HepG2 (cell line): ENCODE results near the gene DPAGT1. TPM values are rescaled to one million over a fixed set of nuclear protein-coding genes. Genes with fewer than 3 reads are reported as not detected.

Experiments used
- ATAC-seq: fragments of 200-7000 bp; cut with Tn5 transposase; 3 replicates; pipeline ENCODE4 v1.9.1; 2020; ENCODE audit warnings: mild to moderate bottlenecking, moderate library complexity
- BruUV-seq: library from RNA; stranded (reverse); fragments of 400-500 nt; replicated peaks from 2 replicates; lab custom pipeline; 2021; lab: Mats Ljungman, UMichigan
- CTCF ChIA-PET: fragments of 300-600 bp; formaldehyde crosslinking; extraction: SDS; loops from one replicate; lab custom pipeline; 2021; ENCODE audit warnings: low total read pairs, inconsistent platforms, low intra/inter-chr PET ratio; lab: Yijun Ruan, JAX
- POLR2A ChIA-PET: fragments of 350-600 bp; sonication (Branson Sonifier 250); formaldehyde crosslinking; loops from one replicate; lab custom pipeline; 2020; ENCODE audit warnings: antibody characterized with exemption, inconsistent platforms; lab: Yijun Ruan, JAX
- DNase-seq: peaks from one replicate; pipeline ENCODE4 v3.0.0-alpha.2; 2015; ENCODE audit warnings: low spot score
- FAIRE-seq: peaks from 3 replicates; lab custom pipeline; 2011; peaks lifted over from hg19 to GRCh38; lab: Jason Lieb, UNC
- H2AFZ ChIP-seq: one replicate; pipeline ENCODE4 v1.6.1; 2011; ENCODE audit warnings: low read length, inconsistent platforms
- H3K27ac ChIP-seq: fragments of 300-600 bp; 3 replicates; pipeline ENCODE4 v1.8.0; 2011; ENCODE audit warnings: mixed run types, mild to moderate bottlenecking, mixed read lengths, low read length, inconsistent platforms; ENCODE audit not compliant: insufficient read depth; ENCODE audit errors: extremely low read length
- H3K27me3 ChIP-seq, 2 experiments: fragments of 200-600 bp in 1 of 2; 2 replicates in 1 of 2; 3 replicates in 1 of 2; pipeline versions ENCODE4 v1.6.0 to v1.8.0; 2011; ENCODE audit warnings: low read length in 2 of 2, mild to moderate bottlenecking in 2 of 2, moderate library complexity in 2 of 2, inconsistent platforms in 1 of 2; ENCODE audit not compliant: insufficient read depth in 2 of 2, control insufficient read depth in 1 of 2
- H3K36me3 ChIP-seq, 2 experiments: fragments of 200-600 bp in 1 of 2; replicated peaks in 1 of 2; 2 replicates in 1 of 2; 3 replicates in 1 of 2; pipeline versions ENCODE4 v1.5.1 to v1.8.0; 2011; ENCODE audit warnings: low read length in 2 of 2, inconsistent platforms in 1 of 2; ENCODE audit not compliant: insufficient read depth in 2 of 2, control insufficient read depth in 1 of 2
- H3K4me1 ChIP-seq: 2 replicates; pipeline ENCODE4 v1.5.1; 2012; ENCODE audit warnings: low read length, inconsistent platforms; ENCODE audit not compliant: insufficient read depth
- H3K4me2 ChIP-seq: 2 replicates; pipeline ENCODE4 v1.6.0; 2011; ENCODE audit warnings: low read depth, low read length, inconsistent platforms
- H3K4me3 ChIP-seq, 3 experiments: fragments of 200-600 bp in 1 of 3; sonication (generic), shearing (Covaris generic) in 1 of 3; replicated peaks in 1 of 3; 2 replicates each; pipeline ENCODE4 v1.5.1; 2011 to 2016; ENCODE audit warnings: low read length in 3 of 3, inconsistent platforms in 2 of 3, low read depth in 2 of 3, mild to moderate bottlenecking in 2 of 3, control low read depth in 1 of 3, mixed read lengths in 1 of 3; ENCODE audit not compliant: insufficient read depth in 1 of 3
- H3K79me2 ChIP-seq: one replicate; pipeline ENCODE4 v1.6.1; 2011; ENCODE audit warnings: low read length, inconsistent platforms; ENCODE audit not compliant: insufficient read depth
- H3K9ac ChIP-seq: 2 replicates; pipeline ENCODE4 v1.6.0; 2011; ENCODE audit warnings: mild to moderate bottlenecking, low read depth, low read length, inconsistent platforms; ENCODE audit not compliant: insufficient read depth
- H3K9me3 ChIP-seq: 2 replicates; pipeline ENCODE4 v1.5.1; 2012; ENCODE audit warnings: mild to moderate bottlenecking, low read length
- H4K20me1 ChIP-seq: 2 replicates; pipeline ENCODE4 v1.6.0; 2011; ENCODE audit warnings: inconsistent platforms, mild to moderate bottlenecking, low read length, moderate library complexity; ENCODE audit not compliant: insufficient read depth
- AKAP8 ChIP-seq: sonication (generic); formaldehyde crosslinking; IDR thresholded peaks from 2 replicates; pipeline ENCODE4 v1.5.1; 2020; ENCODE audit warnings: mild to moderate bottlenecking, missing genetic modification reagents
- ARID2 ChIP-seq: sonication (generic); formaldehyde crosslinking; IDR thresholded peaks from 2 replicates; pipeline ENCODE4 v1.8.1; 2022; ENCODE audit warnings: mild to moderate bottlenecking, missing genetic modification reagents, borderline replicate concordance
- CBX5 ChIP-seq: sonication (generic); formaldehyde crosslinking; IDR thresholded peaks from 2 replicates; pipeline ENCODE4 v1.4.0; 2020; ENCODE audit warnings: missing genetic modification reagents, borderline replicate concordance
- EEA1 ChIP-seq: sonication (generic); formaldehyde crosslinking; IDR thresholded peaks from 2 replicates; pipeline ENCODE4 v1.5.1; 2020; ENCODE audit warnings: mild to moderate bottlenecking, missing genetic modification reagents, borderline replicate concordance
- FLYWCH1 ChIP-seq: sonication (generic); formaldehyde crosslinking; IDR thresholded peaks from 2 replicates; pipeline ENCODE4 v1.8.1; 2023; ENCODE audit warnings: mild to moderate bottlenecking, missing genetic modification reagents
- FOXP1 ChIP-seq, 2 experiments: fragments of 450-650 bp in 1 of 2; IDR thresholded peaks; 2 replicates each; pipeline ENCODE4 v1.6.1; 2017 to 2018; ENCODE audit warnings: antibody characterized with exemption in 1 of 2
- HOXA9 ChIP-seq: sonication (generic); formaldehyde crosslinking; IDR thresholded peaks from 2 replicates; pipeline ENCODE4 v1.8.1; 2022; ENCODE audit warnings: missing genetic modification reagents, mild to moderate bottlenecking, moderate library complexity, borderline replicate concordance
- MAX ChIP-seq: IDR thresholded peaks from 2 replicates; pipeline ENCODE4 v1.6.1; 2012; ENCODE audit warnings: inconsistent platforms
- NCOA1 ChIP-seq: sonication (generic); formaldehyde crosslinking; IDR thresholded peaks from 2 replicates; pipeline ENCODE4 v1.9.0; 2021; ENCODE audit warnings: missing genetic modification reagents
- NR2F6 ChIP-seq, 2 experiments: IDR thresholded peaks; 2 replicates each; pipeline ENCODE4 v1.6.1; 2016; ENCODE audit warnings: antibody characterized with exemption in 1 of 2, mild to moderate bottlenecking in 1 of 2
- TEAD3 ChIP-seq: optimal IDR thresholded peaks from 2 replicates; pipeline ENCODE3; 2016; ENCODE audit warnings: borderline replicate concordance
- ZNF10 ChIP-seq: sonication (generic); formaldehyde crosslinking; IDR thresholded peaks from 2 replicates; pipeline ENCODE4 v1.4.0; 2020; ENCODE audit warnings: mild to moderate bottlenecking, low read depth, missing genetic modification reagents, borderline replicate concordance
- ZNF143 ChIP-seq: sonication (generic); formaldehyde crosslinking; IDR thresholded peaks from 2 replicates; pipeline ENCODE4 v1.4.0; 2020; ENCODE audit warnings: missing genetic modification reagents
- ZNF205 ChIP-seq: IDR thresholded peaks from 2 replicates; pipeline ENCODE4 v1.6.1; 2018; ENCODE audit warnings: missing biosample characterization, missing genetic modification reagents
- ZNF224 ChIP-seq: sonication (generic); formaldehyde crosslinking; IDR thresholded peaks from 2 replicates; pipeline ENCODE4 v1.5.0; 2020; ENCODE audit warnings: mild to moderate bottlenecking, missing genetic modification reagents
- ZNF337 ChIP-seq: sonication (generic); formaldehyde crosslinking; IDR thresholded peaks from 2 replicates; pipeline ENCODE4 v1.5.1; 2020; ENCODE audit warnings: missing genetic modification reagents, low read depth, mild to moderate bottlenecking, borderline replicate concordance
- ZNF652 ChIP-seq: IDR thresholded peaks from 2 replicates; pipeline ENCODE4 v1.6.1; 2016; ENCODE audit warnings: low read depth, borderline replicate concordance
- WGBS: methylation state at CpG from one replicate; pipeline ENCODE4 v1.1.6; 2017; ENCODE audit warnings: low lambda C conversion rate; 5-methylcytosine and 5-hydroxymethylcytosine counted together
- in situ Hi-C: cut with HindIII; loops from 2 replicates; pipeline ENCODE4 v1.10.0; 2017; ENCODE audit warnings: low pct_unique_long_range_greater_than_20kb; ENCODE audit not compliant: extremely low pct_ligation_motif_present
- intact Hi-C: fragments of 100-400 bp; cut with micrococcal nuclease; formaldehyde crosslinking; loops from one replicate; pipeline ENCODE4 v1.10.0; 2022; ENCODE audit not compliant: unreplicated experiment
- polyA plus RNA-seq, 8 experiments: library from polyadenylated mRNA; depleted of rRNA in 3 of 8; stranded (reverse) in 7 of 8; unstranded in 1 of 8; fragments of >200 nt; fragmentation: Illumina TruSeq in 4 of 8; extraction: Trizol in 4 of 8; gene quantifications; 2 replicates each; pipeline versions ENCODE4 v1.2.1 to v1.2.3, GENCODE V29; 2011 to 2016; ENCODE audit warnings: low read depth in 4 of 8, missing spikeins in 1 of 8, mixed read lengths in 1 of 8; ENCODE audit not compliant: insufficient read depth in 1 of 8
- total RNA-seq, 5 experiments: library from RNA; depleted of rRNA; stranded (reverse); fragments of >200 nt; fragmentation: Illumina TruSeq; extraction: Trizol; gene quantifications; 2 replicates each; pipeline ENCODE4 v1.2.3, GENCODE V29; 2016; ENCODE audit warnings: low read depth in 1 of 5
- TF ChIP-seq, protein P1 (sequence below): sonication (generic); formaldehyde crosslinking; IDR thresholded peaks from 2 replicates; pipeline ENCODE4 v1.4.0; 2020; ENCODE audit warnings: missing genetic modification reagents
- TF ChIP-seq, protein P2 (sequence below): sonication (generic); formaldehyde crosslinking; IDR thresholded peaks from 2 replicates; pipeline ENCODE4 v1.8.0; 2022; ENCODE audit warnings: missing genetic modification reagents, mild to moderate bottlenecking, borderline replicate concordance

The DPAGT1 gene
- total and polyA plus RNA-seq, 2 of the 13 experiments (the other 11 are each of a cell fraction or from before 2014, with no cell fraction given): 37.6 to 70.7 TPM

- Histone ChIP-seq H3K9me3 (no peaks in the 10 kb centered on the region), H3K27me3 (no peaks in the 10 kb centered on the region), H3K9ac (peak within 1 kb of the TSS; percentile 99), H3K4me2 (peak within 1 kb of the TSS; percentile 88), H3K79me2 (peaks cover 25% of the 10 kb centered on the region), H2AFZ (no peak within 1 kb of the TSS), H3K4me3 (peak within 1 kb of the TSS; percentile 75 to 87 (median 82)), H3K36me3 (peaks cover 20 to 32% of the 10 kb centered on the region in 2 experiments), H3K4me1 (peaks cover 23% of the 10 kb centered on the region), H3K27ac (peak within 1 kb of the TSS; percentile 88), H4K20me1 (no peaks in the 10 kb centered on the region)
- FAIRE-seq (peak; percentile 15), DNase-seq (peak; percentile 93), ATAC-seq (peak; percentile 92)
- ChIA-PET CTCF (no interaction called here), POLR2A (interaction anchor here (0.6 to 2.5 kb wide), 19 partner anchors 10 to 383 kb away, joined by 3 to 20 read pairs (median 4); partner anchors contain the start of genes CENATAC, DPAGT1, HMBS and RPS25)
- WGBS: under 1% methylated on average over 35 of the region's 79 CpGs
- intact Hi-C loops (loop anchor here (1.0 to 2.0 kb wide), 3 partner anchors 10 to 39 kb away; partner anchors contain the start of genes RPS25, TRAPPC4 and VPS11), in situ Hi-C loops (no loop called here)
- BruUV-seq: no TSS peak
- TF ChIP-seq, protein P1, sequence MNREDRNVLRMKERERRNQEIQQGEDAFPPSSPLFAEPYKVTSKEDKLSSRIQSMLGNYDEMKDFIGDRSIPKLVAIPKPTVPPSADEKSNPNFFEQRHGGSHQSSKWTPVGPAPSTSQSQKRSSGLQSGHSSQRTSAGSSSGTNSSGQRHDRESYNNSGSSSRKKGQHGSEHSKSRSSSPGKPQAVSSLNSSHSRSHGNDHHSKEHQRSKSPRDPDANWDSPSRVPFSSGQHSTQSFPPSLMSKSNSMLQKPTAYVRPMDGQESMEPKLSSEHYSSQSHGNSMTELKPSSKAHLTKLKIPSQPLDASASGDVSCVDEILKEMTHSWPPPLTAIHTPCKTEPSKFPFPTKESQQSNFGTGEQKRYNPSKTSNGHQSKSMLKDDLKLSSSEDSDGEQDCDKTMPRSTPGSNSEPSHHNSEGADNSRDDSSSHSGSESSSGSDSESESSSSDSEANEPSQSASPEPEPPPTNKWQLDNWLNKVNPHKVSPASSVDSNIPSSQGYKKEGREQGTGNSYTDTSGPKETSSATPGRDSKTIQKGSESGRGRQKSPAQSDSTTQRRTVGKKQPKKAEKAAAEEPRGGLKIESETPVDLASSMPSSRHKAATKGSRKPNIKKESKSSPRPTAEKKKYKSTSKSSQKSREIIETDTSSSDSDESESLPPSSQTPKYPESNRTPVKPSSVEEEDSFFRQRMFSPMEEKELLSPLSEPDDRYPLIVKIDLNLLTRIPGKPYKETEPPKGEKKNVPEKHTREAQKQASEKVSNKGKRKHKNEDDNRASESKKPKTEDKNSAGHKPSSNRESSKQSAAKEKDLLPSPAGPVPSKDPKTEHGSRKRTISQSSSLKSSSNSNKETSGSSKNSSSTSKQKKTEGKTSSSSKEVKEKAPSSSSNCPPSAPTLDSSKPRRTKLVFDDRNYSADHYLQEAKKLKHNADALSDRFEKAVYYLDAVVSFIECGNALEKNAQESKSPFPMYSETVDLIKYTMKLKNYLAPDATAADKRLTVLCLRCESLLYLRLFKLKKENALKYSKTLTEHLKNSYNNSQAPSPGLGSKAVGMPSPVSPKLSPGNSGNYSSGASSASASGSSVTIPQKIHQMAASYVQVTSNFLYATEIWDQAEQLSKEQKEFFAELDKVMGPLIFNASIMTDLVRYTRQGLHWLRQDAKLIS (CRISPR knock-in tag): no peak
- TF ChIP-seq, protein P2, sequence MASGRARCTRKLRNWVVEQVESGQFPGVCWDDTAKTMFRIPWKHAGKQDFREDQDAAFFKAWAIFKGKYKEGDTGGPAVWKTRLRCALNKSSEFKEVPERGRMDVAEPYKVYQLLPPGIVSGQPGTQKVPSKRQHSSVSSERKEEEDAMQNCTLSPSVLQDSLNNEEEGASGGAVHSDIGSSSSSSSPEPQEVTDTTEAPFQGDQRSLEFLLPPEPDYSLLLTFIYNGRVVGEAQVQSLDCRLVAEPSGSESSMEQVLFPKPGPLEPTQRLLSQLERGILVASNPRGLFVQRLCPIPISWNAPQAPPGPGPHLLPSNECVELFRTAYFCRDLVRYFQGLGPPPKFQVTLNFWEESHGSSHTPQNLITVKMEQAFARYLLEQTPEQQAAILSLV (CRISPR knock-in tag): 0 out of 2 replicates have a peak, but pooled peaks have one; percentile 18
- TF ChIP-seq ZNF652 (peak; percentile 54; the same call in 1 of the 2 replicates), ZNF337 (CRISPR knock-in tag) (0 out of 2 replicates have a peak, but pooled peaks have one; percentile 15), MAX (peak; percentile 79), ZNF205 (CRISPR knock-in tag) (no peak), ARID2 (CRISPR knock-in tag) (0 out of 2 replicates have a peak, but pooled peaks have one; percentile 21), FOXP1 (IDR thresholded peaks at IDR 0.05) (no peak), FOXP1 (CRISPR knock-in tag; IDR thresholded peaks at IDR 0.05) (peak; percentile 8; the same call in 1 of the 2 replicates), NCOA1 (CRISPR knock-in tag) (no peak), EEA1 (no peak), TEAD3 (CRISPR knock-in tag) (no peak), ZNF224 (CRISPR knock-in tag) (no peak), CBX5 (CRISPR knock-in tag) (peak; percentile 78; the same call in 1 of the 2 replicates), NR2F6 (IDR thresholded peaks at IDR 0.05) (peak; percentile 69), NR2F6 (CRISPR knock-in tag; IDR thresholded peaks at IDR 0.05) (peak; percentile 86), HOXA9 (CRISPR knock-in tag) (no peak), ZNF10 (CRISPR knock-in tag) (no peak), ZNF143 (no peak), FLYWCH1 (no peak), AKAP8 (CRISPR knock-in tag) (0 out of 2 replicates have a peak, but pooled peaks have one; percentile 8)
Observed at GRCh38 chr11:119057000-119057769, 44.5 kb downstream of the DPAGT1 start, which contains the start of gene HYOU1. TSS of gene HYOU1 (minus strand) at chr11:119057205. CDS start at chr11:119056160, 1,045 bp downstream.
